Neural cell (in vitro differentiated cells): ENCODE results near the gene DENND5B. TPM values are rescaled to one million over a fixed set of nuclear protein-coding genes. Genes with fewer than 3 reads are reported as not detected.

Experiments used
- H2AFZ ChIP-seq: fragments of 200-600, 300-800 bp; sonication (generic), shearing (Covaris generic); 2 replicates; pipeline ENCODE4 v1.6.0; 2014; ENCODE audit warnings: low read depth, mild to moderate bottlenecking, antibody characterized with exemption, low read length, moderate library complexity
- H3F3A ChIP-seq: fragments of 200-600 bp; shearing (Covaris generic); 2 replicates; pipeline ENCODE4 v1.6.1; 2016; ENCODE audit warnings: mild to moderate bottlenecking, moderate library complexity, mixed read lengths, antibody characterized with exemption, low read length; ENCODE audit not compliant: insufficient read depth, poor library complexity, severe bottlenecking
- H3K27ac ChIP-seq: fragments of 200-600, 300-800 bp; sonication (generic), shearing (Covaris generic); 2 replicates; pipeline ENCODE4 v1.5.1; 2014; ENCODE audit warnings: mild to moderate bottlenecking, low read length, moderate library complexity
- H3K27me3 ChIP-seq: fragments of 300-800, 200-600 bp; sonication (generic), shearing (Covaris generic); 2 replicates; pipeline ENCODE4 v1.6.0; 2014; ENCODE audit warnings: mild to moderate bottlenecking, low read depth, low read length, moderate library complexity; ENCODE audit not compliant: insufficient read depth
- H3K36me3 ChIP-seq: fragments of 300-800, 200-600 bp; sonication (generic), shearing (Covaris generic); 2 replicates; pipeline ENCODE4 v1.5.1; 2014; ENCODE audit warnings: mild to moderate bottlenecking, antibody characterized with exemption, low read length, moderate library complexity; ENCODE audit not compliant: insufficient read depth
- H3K4me2 ChIP-seq: fragments of 300-800, 200-600 bp; sonication (generic), shearing (Covaris generic); 2 replicates; pipeline ENCODE4 v1.6.0; 2014; ENCODE audit warnings: mild to moderate bottlenecking, low read length
- H3K4me3 ChIP-seq: fragments of 300-800, 200-600 bp; sonication (generic), shearing (Covaris generic); 2 replicates; pipeline ENCODE4 v1.5.1; 2014; ENCODE audit warnings: mild to moderate bottlenecking, low read length, moderate library complexity
- H3K79me2 ChIP-seq: fragments of 200-600 bp; shearing (Covaris generic); replicated peaks from 2 replicates; pipeline ENCODE4 v1.6.0; 2014; ENCODE audit warnings: mild to moderate bottlenecking, low read length, moderate library complexity; ENCODE audit not compliant: insufficient read depth
- H3K9ac ChIP-seq: fragments of 300-800, 200-600 bp; sonication (generic), shearing (Covaris generic); 2 replicates; pipeline ENCODE4 v1.6.1; 2016; ENCODE audit warnings: mild to moderate bottlenecking, low read length, mixed read lengths
- H3K9me2 ChIP-seq: fragments of 200-600 bp; shearing (Covaris generic); 2 replicates; pipeline ENCODE4 v1.6.1; 2016; ENCODE audit warnings: mild to moderate bottlenecking, low read length, mixed read lengths; ENCODE audit not compliant: insufficient read depth
- H3K9me3 ChIP-seq: fragments of 200-600, 300-800 bp; sonication (generic), shearing (Covaris generic); 2 replicates; pipeline ENCODE4 v1.6.1; 2016; ENCODE audit warnings: mild to moderate bottlenecking, mixed run types, low read length, moderate library complexity, mixed read lengths
- H4K20me1 ChIP-seq: fragments of 200-600 bp; shearing (Covaris generic); 2 replicates; pipeline ENCODE4 v1.6.1; 2016; ENCODE audit warnings: mild to moderate bottlenecking, mixed run types; ENCODE audit not compliant: insufficient read depth
- EP300 ChIP-seq: fragments of 450-650 bp; conservative IDR thresholded peaks from 2 replicates; pipeline ENCODE4 v1.6.1; 2014; ENCODE audit warnings: antibody characterized with exemption, mild to moderate bottlenecking, moderate library complexity; ENCODE audit not compliant: poor library complexity, severe bottlenecking
- EZH2 ChIP-seq: fragments of 200-600, 300-800 bp; shearing (Covaris generic), sonication (generic); IDR thresholded peaks from 2 replicates; pipeline ENCODE4 v1.6.1; 2014; ENCODE audit warnings: antibody characterized with exemption, low read length, borderline replicate concordance, mild to moderate bottlenecking; ENCODE audit not compliant: insufficient read depth, poor library complexity, severe bottlenecking
- MXI1 ChIP-seq: fragments of 450-650 bp; conservative IDR thresholded peaks from 2 replicates; pipeline ENCODE4 v1.6.1; 2014; ENCODE audit warnings: antibody characterized with exemption, mild to moderate bottlenecking; ENCODE audit not compliant: poor library complexity, severe bottlenecking
- POLR2AphosphoS5 ChIP-seq: IDR thresholded peaks from 2 replicates; pipeline ENCODE4 v1.6.1; 2012
- RAD21 ChIP-seq: fragments of 450-650 bp; conservative IDR thresholded peaks from 2 replicates; pipeline ENCODE4 v1.6.1; 2014; ENCODE audit warnings: antibody characterized with exemption, mild to moderate bottlenecking, moderate library complexity
- SMC3 ChIP-seq: fragments of 450-650 bp; conservative IDR thresholded peaks from 2 replicates; pipeline ENCODE4 v1.6.1; 2014; ENCODE audit warnings: antibody characterized with exemption, mild to moderate bottlenecking, moderate library complexity; ENCODE audit not compliant: poor library complexity
- TAF1 ChIP-seq: IDR thresholded peaks from 2 replicates; pipeline ENCODE4 v1.6.1; 2012; ENCODE audit warnings: low read depth
- polyA plus RNA-seq: library from polyadenylated mRNA; depleted of rRNA; stranded (reverse); fragments of >200 nt; gene quantifications from 2 replicates; pipeline ENCODE4 v1.2.3, GENCODE V29; 2014
- TF ChIP-seq, protein P1 (sequence below): IDR thresholded peaks from 2 replicates; pipeline ENCODE4 v1.6.1; 2012; ENCODE audit warnings: borderline replicate concordance
- TF ChIP-seq, protein P2 (sequence below): fragments of 450-650 bp; IDR thresholded peaks from 2 replicates; pipeline ENCODE4 v1.5.1; 2014; ENCODE audit warnings: antibody characterized with exemption, mild to moderate bottlenecking, moderate library complexity; ENCODE audit not compliant: poor library complexity, severe bottlenecking

Gene DENND5B
- polyA plus RNA-seq, 1 donor from 2014 or later: 23.8 TPM

DNA sequence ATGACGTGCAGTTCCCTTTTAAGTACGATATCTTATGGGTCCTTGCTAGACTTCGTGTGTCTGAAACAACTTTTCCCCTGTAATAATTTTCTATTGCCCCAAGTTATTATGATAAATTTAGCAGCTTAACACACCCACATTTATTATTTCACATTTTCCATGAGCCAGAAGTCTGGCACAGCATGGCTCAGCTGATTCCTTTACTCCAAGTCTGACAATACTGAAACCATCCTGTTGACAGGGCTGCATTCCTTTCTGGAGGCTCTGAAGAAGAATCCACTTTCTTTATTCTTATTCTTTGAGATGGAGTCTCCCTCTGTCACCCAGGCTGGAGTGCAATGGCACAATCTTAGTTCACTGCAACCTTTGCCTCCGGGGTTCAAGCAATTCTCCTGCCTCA, 80.9 kb downstream of the DENND5B start:
- Histone ChIP-seq H4K20me1 (no peaks in the 10 kb centered on the region), H3F3A (no peaks in the 10 kb centered on the region), H3K9me2 (no peaks in the 10 kb centered on the region), H3K27me3 (no peaks in the 10 kb centered on the region), H3K27ac (no peak overlapping the region), H3K4me3 (no peak overlapping the region), H3K36me3 (no peaks in the 10 kb centered on the region), H3K9ac (no peak overlapping the region), H3K4me2 (no peak overlapping the region), H3K9me3 (no peaks in the 10 kb centered on the region), H3K79me2 (peaks cover 50% of the 10 kb centered on the region), H2AFZ (no peak overlapping the region)
- TF ChIP-seq, protein P1, sequence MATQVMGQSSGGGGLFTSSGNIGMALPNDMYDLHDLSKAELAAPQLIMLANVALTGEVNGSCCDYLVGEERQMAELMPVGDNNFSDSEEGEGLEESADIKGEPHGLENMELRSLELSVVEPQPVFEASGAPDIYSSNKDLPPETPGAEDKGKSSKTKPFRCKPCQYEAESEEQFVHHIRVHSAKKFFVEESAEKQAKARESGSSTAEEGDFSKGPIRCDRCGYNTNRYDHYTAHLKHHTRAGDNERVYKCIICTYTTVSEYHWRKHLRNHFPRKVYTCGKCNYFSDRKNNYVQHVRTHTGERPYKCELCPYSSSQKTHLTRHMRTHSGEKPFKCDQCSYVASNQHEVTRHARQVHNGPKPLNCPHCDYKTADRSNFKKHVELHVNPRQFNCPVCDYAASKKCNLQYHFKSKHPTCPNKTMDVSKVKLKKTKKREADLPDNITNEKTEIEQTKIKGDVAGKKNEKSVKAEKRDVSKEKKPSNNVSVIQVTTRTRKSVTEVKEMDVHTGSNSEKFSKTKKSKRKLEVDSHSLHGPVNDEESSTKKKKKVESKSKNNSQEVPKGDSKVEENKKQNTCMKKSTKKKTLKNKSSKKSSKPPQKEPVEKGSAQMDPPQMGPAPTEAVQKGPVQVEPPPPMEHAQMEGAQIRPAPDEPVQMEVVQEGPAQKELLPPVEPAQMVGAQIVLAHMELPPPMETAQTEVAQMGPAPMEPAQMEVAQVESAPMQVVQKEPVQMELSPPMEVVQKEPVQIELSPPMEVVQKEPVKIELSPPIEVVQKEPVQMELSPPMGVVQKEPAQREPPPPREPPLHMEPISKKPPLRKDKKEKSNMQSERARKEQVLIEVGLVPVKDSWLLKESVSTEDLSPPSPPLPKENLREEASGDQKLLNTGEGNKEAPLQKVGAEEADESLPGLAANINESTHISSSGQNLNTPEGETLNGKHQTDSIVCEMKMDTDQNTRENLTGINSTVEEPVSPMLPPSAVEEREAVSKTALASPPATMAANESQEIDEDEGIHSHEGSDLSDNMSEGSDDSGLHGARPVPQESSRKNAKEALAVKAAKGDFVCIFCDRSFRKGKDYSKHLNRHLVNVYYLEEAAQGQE: no peak
- TF ChIP-seq MXI1: no peak
- no peak for TF ChIP-seq SMC3
- no peak for TF ChIP-seq RAD21
- TF ChIP-seq, protein P2, sequence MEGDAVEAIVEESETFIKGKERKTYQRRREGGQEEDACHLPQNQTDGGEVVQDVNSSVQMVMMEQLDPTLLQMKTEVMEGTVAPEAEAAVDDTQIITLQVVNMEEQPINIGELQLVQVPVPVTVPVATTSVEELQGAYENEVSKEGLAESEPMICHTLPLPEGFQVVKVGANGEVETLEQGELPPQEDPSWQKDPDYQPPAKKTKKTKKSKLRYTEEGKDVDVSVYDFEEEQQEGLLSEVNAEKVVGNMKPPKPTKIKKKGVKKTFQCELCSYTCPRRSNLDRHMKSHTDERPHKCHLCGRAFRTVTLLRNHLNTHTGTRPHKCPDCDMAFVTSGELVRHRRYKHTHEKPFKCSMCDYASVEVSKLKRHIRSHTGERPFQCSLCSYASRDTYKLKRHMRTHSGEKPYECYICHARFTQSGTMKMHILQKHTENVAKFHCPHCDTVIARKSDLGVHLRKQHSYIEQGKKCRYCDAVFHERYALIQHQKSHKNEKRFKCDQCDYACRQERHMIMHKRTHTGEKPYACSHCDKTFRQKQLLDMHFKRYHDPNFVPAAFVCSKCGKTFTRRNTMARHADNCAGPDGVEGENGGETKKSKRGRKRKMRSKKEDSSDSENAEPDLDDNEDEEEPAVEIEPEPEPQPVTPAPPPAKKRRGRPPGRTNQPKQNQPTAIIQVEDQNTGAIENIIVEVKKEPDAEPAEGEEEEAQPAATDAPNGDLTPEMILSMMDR: no peak
- no peak for TF ChIP-seq POLR2AphosphoS5
- no peak for TF ChIP-seq EZH2
- no peak for TF ChIP-seq TAF1
- no peak for TF ChIP-seq EP300

DNA sequence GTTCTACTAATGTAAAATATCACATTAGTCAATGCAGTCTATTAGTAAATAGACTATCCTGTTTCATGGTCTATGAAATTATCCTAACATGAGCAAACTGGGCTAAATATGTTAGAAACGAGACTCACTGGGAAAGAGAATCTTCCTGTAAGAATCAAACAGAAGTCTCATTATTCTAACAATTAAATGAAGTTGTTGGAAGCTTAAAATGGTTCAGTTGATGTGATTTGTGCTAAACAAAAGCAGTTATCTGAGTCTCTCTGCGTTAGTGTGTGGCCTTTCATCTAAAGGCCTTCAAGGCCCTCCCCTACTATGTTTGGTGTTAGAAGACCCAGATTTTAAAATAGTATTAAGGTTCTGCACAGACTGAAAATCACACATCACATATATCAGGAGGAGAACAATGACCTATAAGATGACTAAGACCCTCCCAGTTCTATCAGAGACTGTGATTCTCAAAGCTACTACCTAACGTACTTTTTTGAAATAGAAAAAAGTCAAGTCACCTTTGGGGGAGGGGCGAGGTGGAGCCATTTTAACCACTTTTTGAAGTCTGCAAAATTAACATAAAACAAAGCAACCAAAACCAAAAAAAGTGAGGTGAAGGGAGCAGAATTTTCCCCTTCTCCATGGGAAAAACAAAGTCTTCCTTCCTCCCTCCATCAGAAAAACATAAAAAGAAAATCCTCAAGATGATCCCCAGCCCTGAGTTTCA, 82.3 kb downstream of the DENND5B start:
- Histone ChIP-seq H2AFZ (no peak overlapping the region), H3K79me2 (peaks cover 41% of the 10 kb centered on the region), H3K36me3 (no peaks in the 10 kb centered on the region), H3F3A (no peaks in the 10 kb centered on the region), H3K4me3 (no peak overlapping the region), H3K4me2 (no peak overlapping the region), H3K27me3 (no peaks in the 10 kb centered on the region), H3K9ac (no peak overlapping the region), H3K27ac (no peak overlapping the region), H3K9me3 (no peaks in the 10 kb centered on the region), H4K20me1 (no peaks in the 10 kb centered on the region), H3K9me2 (no peaks in the 10 kb centered on the region)
- TF ChIP-seq TAF1 (no peak), MXI1 (no peak), EP300 (no peak), EZH2 (no peak), POLR2AphosphoS5 (no peak), RAD21 (no peak), SMC3 (no peak)
- TF ChIP-seq, protein P2: no peak
- TF ChIP-seq, protein P1: no peak
